ENCODE data around the gene TTC6. TPM values are rescaled to one million over a fixed set of nuclear protein-coding genes. Genes with fewer than 3 reads are reported as not detected.

The TTC6 gene
- total RNA-seq, 1 donor from 2014 or later = 0.44 TPM

DNA sequence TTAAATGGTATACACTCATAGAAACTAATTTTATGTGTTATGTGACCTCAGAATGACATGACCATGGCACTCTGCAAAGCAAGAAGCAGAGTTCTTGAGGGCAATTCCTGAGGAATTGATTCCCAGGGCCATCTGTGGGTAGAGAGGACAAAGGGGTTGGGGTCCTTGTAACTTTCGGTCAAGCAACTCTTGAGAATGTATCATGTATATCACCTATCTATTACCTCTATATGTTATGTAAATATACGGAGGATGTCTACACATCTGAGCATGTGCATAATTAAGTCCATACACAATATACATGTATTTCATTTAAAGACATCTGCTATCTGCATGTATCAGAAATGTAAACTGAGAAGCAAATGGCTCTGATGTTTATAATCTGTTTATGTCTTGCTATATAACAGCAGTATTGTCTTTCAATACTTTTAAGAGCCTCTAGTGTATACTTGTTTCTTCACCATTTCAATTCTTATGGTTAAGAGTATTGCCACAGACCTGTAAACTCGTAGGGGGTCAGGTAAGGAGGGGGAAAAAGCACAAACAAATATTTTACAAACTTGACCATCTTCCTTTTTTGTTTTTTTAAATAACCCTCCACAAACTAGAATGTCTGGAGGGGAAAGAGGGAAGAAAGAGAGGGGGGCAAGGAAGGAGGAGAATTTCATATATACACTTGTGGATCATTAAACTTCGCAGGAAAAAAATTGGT is 4.8 kb upstream of the TTC6 start:
- Mint-ChIP-seq H3K36me3 (ENCODE audit: unreplicated experiment) (peaks cover 9% of the 10 kb centered on the region), H3K27ac (ENCODE audit: unreplicated experiment) (no peak overlapping the region), H3K9me3 (ENCODE audit: unreplicated experiment) (peaks cover 15% of the 10 kb centered on the region), H3K27me3 (ENCODE audit: unreplicated experiment) (peaks cover 44% of the 10 kb centered on the region), H3K4me1 (ENCODE audit: low read depth, unreplicated experiment) (peaks cover 10% of the 10 kb centered on the region), H3K4me3 (ENCODE audit: unreplicated experiment) (peak overlapping the region; percentile 69)
- DNase-seq = no peak
- TF ChIP-seq, protein P1, sequence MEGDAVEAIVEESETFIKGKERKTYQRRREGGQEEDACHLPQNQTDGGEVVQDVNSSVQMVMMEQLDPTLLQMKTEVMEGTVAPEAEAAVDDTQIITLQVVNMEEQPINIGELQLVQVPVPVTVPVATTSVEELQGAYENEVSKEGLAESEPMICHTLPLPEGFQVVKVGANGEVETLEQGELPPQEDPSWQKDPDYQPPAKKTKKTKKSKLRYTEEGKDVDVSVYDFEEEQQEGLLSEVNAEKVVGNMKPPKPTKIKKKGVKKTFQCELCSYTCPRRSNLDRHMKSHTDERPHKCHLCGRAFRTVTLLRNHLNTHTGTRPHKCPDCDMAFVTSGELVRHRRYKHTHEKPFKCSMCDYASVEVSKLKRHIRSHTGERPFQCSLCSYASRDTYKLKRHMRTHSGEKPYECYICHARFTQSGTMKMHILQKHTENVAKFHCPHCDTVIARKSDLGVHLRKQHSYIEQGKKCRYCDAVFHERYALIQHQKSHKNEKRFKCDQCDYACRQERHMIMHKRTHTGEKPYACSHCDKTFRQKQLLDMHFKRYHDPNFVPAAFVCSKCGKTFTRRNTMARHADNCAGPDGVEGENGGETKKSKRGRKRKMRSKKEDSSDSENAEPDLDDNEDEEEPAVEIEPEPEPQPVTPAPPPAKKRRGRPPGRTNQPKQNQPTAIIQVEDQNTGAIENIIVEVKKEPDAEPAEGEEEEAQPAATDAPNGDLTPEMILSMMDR (IDR thresholded peaks at IDR 0.05; ENCODE audit: partially characterized antibody, unreplicated experiment) = no peak

DNA sequence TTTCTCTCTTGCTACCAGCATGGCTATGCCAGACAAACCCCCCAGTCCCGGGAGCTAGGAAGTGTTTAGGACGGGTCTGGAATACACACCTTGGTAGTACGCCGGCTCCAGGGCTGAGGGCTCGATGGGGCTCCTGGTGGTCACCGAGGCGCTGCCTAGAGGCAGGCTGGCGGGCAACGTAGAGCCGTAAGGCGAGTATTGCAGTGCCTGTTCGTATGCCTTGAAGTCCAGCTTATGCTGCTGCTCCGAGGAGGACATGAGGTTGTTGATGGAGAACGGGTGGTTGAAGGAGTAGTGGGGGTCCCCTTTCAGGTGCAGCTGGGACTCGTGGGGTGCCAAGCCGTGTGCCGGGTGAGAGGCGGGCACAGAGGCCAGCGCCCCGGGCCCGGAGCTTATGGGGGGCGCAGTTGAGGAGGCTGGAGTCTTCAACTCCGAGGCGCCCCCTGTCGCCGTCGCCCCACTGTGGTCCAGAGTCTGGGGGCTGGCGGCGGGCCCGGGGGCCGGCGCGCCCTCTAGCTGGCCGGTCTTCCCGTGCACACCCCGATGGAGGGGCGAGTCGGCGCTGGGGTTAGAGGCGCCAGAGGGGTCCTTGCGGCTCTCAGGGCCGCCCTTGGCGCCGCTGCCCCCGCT is 4.0 kb upstream of the TTC6 start:
- peak overlapping the region; percentile 69 for H3K4me3 Mint-ChIP-seq (ENCODE audit: unreplicated experiment)
- peaks cover 18% of the 10 kb centered on the region for H3K9me3 Mint-ChIP-seq (ENCODE audit: unreplicated experiment)
- H3K4me1 Mint-ChIP-seq (ENCODE audit: low read depth, unreplicated experiment) = peaks cover 15% of the 10 kb centered on the region
- H3K27ac Mint-ChIP-seq (ENCODE audit: unreplicated experiment) = no peak overlapping the region
- peaks cover 9% of the 10 kb centered on the region for H3K36me3 Mint-ChIP-seq (ENCODE audit: unreplicated experiment)
- peaks cover 47% of the 10 kb centered on the region for H3K27me3 Mint-ChIP-seq (ENCODE audit: unreplicated experiment)
- peak; percentile 64 for DNase-seq
- TF ChIP-seq, protein P1 (IDR thresholded peaks at IDR 0.05; ENCODE audit: partially characterized antibody, unreplicated experiment) = no peak

DNA sequence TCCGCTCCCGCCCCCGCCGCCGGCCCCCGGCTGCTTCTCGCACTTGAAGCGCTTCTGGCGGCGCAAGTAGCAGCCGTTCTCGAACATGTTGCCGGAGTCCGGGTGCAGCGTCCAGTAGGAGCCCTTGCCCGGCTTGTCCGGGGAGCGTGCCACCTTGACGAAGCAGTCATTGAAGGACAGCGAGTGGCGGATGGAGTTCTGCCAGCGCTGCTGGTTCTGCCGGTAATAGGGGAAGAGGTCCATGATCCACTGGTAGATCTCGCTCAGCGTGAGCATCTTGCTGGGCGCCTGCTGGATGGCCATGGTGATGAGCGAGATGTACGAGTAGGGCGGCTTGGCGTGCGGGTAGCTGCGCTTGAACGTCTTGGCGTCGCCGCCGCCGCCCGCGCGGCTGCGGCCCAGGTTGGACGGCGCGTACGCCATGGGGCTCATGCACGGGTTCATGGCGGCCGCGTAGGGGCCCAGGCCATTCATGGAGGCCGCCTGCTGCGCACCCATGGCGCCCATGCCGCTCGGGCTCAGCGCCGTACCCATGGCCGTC is 3.4 kb upstream of the TTC6 start:
- Mint-ChIP-seq H3K27me3 (ENCODE audit: unreplicated experiment) (peaks cover 48% of the 10 kb centered on the region), H3K9me3 (ENCODE audit: unreplicated experiment) (peaks cover 22% of the 10 kb centered on the region), H3K4me1 (ENCODE audit: low read depth, unreplicated experiment) (peaks cover 19% of the 10 kb centered on the region), H3K27ac (ENCODE audit: unreplicated experiment) (no peak overlapping the region), H3K36me3 (ENCODE audit: unreplicated experiment) (peaks cover 9% of the 10 kb centered on the region), H3K4me3 (ENCODE audit: unreplicated experiment) (peak overlapping the region; percentile 52)
- TF ChIP-seq, protein P1 (IDR thresholded peaks at IDR 0.05; ENCODE audit: partially characterized antibody, unreplicated experiment) = no peak
- no peak for DNase-seq

DNA sequence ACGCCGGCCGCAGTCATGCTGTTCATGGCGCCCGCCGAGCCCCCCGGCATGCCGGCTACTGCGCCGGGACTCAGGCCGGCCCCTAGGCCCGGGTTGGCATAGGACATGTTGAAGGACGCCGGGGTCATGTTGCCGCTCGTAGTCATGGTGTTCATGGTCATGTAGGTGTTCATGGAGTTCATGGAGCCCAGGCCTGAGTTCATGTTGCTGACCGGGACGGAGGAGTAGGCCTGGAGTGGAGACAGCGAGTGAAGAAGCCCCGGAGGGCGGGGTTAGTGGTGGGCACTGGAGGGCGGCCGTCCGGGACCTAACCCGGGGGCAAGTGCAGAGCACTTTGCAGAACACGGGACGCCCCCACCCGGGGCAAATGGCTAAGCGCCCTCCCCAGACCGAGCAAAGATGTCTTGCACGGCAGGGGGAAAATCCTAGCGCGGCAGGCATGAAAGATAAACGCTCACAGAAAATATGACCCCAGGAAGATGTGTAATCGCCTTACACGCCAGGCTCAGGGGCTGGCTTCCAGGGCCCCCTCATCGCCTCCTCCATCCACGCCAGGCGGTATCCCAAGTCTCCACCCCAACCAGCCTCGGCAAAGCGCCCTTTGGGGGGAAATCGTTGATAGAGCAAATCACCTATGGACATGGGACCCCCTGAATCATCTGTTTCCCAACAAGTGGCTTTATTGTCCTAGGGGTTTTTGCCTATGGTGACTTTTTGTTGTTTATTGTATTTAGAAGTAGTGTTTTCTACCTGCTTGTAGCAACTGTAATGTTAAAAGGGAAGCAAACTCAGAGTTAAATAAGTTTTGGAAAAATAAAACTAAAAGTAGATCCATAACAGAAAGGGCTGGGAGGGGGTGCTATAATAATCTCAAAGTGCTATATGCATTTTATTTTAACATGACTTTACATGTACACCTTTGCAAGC is 2.7 kb upstream of the TTC6 start:
- Mint-ChIP-seq H3K36me3 (ENCODE audit: unreplicated experiment) (peaks cover 9% of the 10 kb centered on the region), H3K4me1 (ENCODE audit: low read depth, unreplicated experiment) (peaks cover 19% of the 10 kb centered on the region), H3K27ac (ENCODE audit: unreplicated experiment) (no peak overlapping the region), H3K4me3 (ENCODE audit: unreplicated experiment) (no peak overlapping the region), H3K9me3 (ENCODE audit: unreplicated experiment) (peaks cover 19% of the 10 kb centered on the region), H3K27me3 (ENCODE audit: unreplicated experiment) (peaks cover 48% of the 10 kb centered on the region)
- no peak for DNase-seq
- TF ChIP-seq, protein P1 (IDR thresholded peaks at IDR 0.05; ENCODE audit: partially characterized antibody, unreplicated experiment) = no peak

All from glutamatergic neuron (in vitro differentiated cells).